RPMI7951 (cell line): ENCODE measurements around the gene KCTD18. TPM values are rescaled to one million over a fixed set of nuclear protein-coding genes. Genes with fewer than 3 reads are reported as not detected.

ENCODE experiments used
- DNase-seq: peaks from one replicate; pipeline ENCODE4 v3.0.0-alpha.2; 2012; ENCODE audit warnings: low read depth
- total RNA-seq: library from RNA; depleted of rRNA; stranded (reverse); fragments of >200 nt; shearing (Covaris generic); gene quantifications from 2 replicates; pipeline ENCODE4 v1.2.3, GENCODE V29; 2014; rRNA removed

KCTD18 gene
- total RNA-seq = 16.7 and 20.8 TPM in 2 replicates

DNA sequence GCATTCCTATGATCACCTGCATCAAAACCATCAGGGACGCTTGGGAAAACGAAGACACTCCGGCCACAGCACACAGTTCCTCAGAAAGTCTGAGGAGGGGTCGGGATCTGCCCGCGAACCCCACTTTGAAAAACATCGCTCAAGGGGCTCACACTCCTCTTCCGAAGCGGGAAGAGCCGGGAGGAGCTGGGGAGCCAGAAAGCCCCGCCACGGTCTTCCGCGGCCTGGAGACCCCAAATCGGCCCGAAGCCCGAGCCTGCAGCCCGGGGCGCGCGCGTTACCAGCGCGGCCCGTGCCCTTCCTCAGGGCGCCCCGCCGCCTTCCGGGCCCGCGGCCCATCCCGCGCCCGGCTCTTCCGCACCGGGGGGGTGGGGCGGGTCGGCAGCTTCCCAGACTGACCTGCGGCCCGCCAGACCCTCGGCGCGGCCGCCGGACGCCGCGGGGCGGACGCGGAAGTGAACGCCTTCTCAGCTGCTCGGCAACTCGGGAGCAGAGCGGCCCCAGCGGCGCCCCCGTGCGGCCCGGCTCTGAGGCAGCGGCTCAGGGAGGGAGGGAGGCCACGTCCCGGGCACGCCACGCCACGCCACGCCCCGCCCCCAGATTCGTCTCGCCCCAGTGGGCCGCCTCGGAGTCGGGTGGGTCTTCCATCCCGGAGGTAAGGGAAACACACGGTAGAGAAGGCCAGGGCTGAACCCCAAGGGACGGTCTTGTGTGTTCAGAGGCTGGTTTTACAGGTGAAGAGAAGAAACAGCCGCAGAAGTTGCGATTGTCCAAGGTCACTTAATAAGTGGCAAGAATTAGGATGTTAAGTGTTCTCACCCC lies at the start of gene KCTD18:
Gene KCTD18 (minus strand): TSS at position 457 of the 822 bp plus-strand sequence. CDS start 3,052 bp downstream, outside the sequence.
- peak; percentile 88 for DNase-seq

DNA sequence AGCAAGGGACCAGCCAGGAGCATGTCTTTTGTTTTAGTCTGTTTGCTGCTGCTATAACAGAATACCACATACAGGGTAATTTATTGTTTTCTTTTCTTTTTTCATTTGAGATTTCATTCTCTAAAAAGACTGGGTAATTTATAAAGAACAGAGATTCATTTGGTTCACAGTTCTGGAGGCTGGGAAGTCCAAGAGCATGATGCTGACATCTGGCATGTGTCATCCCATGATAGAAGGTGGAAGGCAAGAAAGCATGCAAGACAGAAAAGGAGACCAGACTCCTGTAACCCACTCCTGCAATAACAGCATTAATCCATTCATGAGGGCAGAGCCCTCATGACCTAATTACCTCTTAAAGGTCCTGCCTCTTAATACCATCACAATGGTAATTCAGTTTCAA lies 30.9 kb upstream of the KCTD18 start:
- DNase-seq = no peak

DNA sequence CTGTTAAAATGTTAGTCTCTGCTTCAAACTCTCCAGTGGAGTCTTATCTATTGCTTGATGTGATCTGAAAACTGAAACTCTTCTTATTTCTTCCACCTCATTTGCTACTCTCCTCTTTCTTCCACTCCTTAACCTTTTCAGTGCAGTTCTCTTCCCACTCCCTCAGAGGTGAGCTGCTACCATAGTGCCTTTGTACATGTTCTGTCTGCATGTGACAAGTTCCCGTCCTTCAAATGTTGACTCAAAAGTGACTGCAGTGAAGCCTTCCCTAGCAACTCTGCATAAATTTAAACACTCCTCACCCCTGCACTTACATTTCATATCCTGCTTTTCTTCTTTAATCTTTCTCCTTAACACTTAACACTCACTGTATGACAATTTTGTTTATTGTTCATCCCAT lies 28.3 kb upstream of the KCTD18 start:
- no peak for DNase-seq

DNA sequence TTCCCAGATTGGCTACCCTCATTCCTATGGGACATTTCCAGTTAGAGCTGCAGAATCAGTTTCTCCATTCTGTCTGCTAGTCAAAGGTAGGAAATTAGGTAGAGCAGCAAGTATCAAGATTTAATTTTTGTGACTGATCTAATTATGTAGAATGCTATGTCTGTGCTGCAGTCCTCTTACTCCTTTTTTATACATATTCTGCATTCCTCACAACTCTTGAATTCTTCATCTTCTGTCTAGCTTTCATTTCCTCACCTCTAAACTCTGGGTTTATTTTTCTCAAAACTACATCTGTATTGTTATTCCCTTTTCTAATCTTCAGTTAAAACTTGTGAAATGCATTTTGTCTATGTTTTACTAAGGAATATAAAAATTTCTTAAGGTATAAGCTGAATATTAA lies 24.7 kb upstream of the KCTD18 start:
- no peak for DNase-seq

DNA sequence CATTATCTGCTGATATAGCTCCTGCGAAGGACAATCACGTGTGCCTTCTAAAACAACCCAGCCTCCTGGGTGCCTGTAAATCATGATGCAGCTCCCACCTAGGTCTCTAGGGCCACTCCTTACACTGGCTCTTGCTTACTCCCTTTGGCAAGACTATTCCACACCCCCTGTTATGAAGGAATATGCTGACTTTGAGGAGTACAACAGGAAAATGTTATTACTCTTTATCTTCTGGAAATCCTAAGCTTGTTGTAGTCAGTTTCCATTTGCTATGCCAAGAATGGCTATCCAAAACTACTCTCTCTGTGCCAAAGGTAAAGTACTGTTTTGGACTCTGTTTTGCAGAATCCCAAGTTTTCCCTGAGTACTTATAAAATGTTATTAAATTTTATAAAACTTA lies 23.9 kb upstream of the KCTD18 start:
- no peak for DNase-seq

DNA sequence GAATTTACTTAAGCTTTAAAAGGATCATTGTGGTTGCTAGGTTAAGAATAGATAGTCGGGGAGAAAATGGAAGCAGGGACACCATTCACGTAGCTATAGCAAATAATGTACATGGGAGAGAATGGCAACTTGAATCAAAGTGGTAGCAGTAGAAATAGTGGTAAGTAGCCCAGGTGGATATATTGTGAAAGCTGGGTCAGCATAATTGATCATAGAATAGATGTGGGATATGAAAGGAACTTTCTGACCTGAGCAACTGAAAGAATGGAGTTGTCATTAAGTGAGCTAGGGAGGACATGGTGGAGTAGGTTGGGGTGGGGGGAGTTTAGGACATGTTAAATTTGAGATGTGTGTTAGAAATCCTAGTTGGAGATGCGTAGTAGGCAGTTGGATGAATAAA lies 18.4 kb upstream of the KCTD18 start:
- no peak for DNase-seq

DNA sequence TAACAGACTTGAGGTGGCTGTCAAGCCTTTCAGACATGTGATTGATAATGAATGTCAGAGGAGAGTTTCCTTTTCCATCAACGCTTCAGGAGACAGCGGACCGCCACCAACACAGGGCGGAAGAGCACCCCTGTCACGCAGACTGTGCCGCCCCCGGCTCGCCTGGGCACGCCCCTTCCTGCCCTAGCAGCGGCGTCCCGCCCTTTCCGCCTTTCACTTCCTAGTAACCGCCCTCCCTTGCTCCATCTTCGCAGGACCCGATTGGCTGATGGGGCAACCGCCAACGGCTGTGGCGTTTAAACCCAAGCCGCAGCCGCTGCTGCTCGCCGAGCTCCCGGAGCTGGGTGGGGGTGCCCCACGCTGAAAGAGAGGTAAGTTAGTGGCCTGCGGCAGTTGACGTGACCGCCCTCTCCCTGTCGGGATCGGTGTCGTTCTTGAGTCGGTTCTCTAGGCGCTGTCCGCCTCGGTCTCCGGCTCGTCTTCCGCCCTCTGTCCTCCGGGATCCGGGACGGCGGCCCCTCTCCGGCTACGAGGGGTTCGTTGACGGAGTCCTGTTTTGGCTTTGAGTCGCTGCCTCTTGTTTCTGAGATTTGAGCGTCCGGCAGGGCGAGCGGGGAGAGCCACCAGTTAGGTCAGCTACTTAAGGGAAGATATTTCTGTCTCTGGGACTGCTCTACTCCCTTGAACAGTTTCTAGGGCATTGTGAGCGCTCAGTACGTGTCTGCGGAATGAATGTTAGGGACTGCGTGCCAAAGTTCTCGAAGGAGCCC lies 16.2 kb upstream of the KCTD18 start, which contains the start of gene SGO2:
Gene SGO2 (plus strand): TSS at position 326 of the 770 bp plus-strand sequence. CDS start 6,769 bp downstream, outside the sequence.
- peak; percentile 97 for DNase-seq

DNA sequence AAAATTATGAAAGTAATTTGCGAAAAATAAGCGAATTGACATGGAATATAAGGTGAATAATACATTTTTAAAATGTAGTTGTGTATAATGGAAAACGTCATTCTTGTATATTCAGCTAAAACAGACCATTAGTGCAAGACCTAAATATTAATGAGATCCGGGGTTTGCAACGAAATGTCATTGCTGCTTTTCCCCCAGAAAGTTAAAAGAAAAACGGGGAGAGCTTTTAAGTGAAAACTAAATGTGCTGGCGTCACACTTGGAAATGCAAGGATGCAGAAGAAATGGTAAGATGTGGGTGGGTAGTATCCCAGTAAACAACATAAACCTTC lies 15.6 kb upstream of the KCTD18 start:
- DNase-seq = no peak

DNA sequence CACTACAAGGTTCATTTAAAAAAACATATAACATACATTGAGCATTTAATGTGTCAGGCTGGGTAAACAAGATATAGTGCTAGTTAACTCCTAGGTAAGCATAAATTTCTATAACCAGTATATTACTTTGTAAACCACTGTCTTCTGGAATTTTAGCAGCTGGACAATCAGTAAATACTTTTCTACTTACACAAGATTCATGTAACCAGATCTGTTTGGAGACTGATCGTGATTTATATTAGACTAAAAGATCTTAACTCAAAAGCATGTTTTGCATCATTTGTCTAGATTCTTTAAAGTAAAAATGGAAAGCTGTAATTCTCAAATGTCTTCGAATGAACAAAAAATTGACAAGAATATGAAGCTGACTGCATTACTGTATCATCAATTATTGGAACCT lies 15.2 kb upstream of the KCTD18 start:
- DNase-seq = no peak

DNA sequence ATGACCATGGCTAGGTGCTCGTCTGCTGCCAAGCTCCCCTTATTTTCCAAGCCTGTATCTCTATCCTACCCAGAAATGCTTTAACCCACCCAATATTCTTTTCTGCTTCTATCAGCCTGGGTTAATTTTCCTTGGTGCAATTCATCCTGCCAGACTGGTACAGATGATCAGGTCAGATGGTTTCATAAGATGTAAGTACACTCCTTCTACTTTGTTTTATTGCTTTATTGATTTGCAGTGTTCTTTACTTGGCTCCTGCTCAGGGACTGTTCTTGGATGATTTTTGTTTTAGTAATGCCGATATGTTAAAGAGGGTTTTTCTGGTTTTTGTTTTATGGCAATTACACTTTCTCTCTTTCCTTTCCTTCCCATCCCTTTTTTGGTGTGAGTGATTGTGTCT lies 13.7 kb upstream of the KCTD18 start:
- no peak for DNase-seq

DNA sequence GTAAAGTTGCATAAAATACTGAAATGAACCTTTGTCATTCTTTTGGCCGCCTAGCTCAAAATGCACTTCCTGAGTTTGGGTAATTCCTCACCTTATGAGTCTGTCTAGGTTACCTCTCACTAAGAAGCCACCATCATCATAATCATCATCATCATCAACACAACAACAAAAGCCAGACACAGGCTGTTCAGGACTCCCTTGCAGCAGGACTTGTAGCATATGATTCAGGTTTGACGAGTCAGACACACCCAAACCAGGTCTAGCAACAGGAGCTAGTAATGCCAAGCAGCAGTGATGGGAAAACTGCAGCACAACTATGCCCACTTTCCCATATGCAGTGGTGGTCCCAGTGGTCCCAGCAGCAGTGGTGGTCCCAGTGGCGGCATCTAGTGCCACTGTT lies 13.3 kb upstream of the KCTD18 start:
- no peak for DNase-seq

DNA sequence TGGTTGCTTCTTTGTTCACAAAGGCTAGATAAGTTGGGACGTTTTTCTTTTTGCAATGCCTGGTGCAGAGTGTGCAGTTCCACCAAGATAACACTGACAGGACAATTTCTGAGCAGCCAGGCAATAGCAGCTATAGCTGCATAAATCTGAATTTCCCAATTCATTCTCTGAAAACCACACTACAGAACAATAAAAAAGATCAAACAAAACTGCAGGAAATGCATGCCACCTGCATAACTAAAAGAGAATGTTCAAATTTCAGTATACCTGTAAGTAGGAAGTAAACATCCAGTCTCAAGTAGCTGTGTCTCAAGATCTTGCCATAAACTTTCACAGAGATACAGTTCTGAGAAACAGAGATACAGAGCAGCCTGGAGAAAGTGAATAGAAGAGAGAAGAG lies 5.3 kb upstream of the KCTD18 start:
- no peak for DNase-seq

DNA sequence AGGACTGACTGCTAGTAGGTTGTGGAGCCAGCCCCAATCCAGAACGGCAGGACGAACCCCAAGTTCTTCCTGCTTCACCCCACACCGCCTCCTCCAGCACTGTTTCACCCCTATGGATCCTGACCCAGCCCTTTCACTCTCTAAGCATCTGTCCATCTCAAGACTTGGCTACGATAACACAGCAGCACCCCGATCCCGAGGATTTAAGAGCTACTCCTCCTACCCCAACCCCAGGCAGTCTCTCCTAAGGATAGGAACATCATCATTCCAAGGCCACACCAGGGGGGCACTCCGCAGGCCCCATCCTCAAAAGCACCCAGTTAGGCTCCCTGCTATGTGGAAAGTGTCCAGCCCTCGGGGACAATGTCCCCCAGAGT lies 645 bp downstream of the KCTD18 start:
- DNase-seq = peak; percentile 10

DNA sequence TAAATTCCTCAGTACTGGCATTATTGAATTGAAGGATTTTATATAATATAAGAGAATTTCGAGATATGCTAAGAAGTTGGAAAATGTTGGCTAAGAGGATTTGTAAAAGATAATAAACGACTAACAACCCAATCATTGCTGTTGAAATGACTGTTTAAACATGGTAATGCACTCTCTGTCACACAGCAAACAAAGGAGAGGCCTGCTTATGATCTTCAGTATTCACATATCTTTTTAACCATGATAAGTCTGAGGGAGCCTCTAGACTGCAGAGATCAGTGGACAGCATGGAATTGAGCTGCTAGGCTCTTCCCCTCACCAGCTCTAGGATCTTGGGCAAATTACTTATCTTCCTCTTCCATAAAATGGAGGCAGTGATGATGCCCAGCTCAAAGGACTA lies 2.7 kb downstream of the KCTD18 start:
- no peak for DNase-seq

DNA sequence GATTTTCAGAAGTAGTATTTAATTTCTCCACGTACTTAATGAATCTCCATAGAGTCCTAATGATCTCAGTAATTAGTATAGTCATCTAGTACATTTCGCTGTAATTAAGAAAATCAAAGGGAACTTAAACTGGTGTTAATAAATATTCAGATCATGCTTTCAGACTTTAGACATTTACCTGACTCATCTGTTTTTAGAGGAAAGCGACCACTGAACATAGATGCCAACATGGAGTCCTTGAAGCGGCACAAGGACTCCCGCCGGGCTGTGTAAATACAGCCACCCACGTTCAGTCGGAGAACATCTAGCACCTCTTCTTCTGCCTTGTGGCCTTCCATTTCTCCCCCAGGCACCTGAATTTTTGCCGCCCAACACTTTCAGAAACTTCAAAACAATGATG lies 3.2 kb downstream of the KCTD18 start:
- DNase-seq = no peak

DNA sequence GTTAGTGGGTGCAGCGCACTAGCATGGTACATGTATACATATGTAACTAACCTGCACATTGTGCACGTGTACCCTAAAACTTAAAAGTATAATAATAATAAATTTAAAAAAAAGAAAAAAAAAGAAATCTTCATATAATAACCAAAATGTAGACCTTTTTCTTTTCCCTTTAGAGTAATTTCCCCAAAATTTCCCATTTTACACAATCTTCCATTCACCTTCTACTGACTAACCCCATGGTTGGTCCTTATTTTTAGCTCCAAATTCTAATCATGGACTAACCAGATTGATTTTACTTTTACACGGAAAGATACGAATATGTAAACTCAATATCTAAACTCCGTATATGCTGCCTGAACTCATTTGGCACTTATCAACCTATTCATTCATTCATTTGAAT lies 7.7 kb downstream of the KCTD18 start:
- DNase-seq = no peak

DNA sequence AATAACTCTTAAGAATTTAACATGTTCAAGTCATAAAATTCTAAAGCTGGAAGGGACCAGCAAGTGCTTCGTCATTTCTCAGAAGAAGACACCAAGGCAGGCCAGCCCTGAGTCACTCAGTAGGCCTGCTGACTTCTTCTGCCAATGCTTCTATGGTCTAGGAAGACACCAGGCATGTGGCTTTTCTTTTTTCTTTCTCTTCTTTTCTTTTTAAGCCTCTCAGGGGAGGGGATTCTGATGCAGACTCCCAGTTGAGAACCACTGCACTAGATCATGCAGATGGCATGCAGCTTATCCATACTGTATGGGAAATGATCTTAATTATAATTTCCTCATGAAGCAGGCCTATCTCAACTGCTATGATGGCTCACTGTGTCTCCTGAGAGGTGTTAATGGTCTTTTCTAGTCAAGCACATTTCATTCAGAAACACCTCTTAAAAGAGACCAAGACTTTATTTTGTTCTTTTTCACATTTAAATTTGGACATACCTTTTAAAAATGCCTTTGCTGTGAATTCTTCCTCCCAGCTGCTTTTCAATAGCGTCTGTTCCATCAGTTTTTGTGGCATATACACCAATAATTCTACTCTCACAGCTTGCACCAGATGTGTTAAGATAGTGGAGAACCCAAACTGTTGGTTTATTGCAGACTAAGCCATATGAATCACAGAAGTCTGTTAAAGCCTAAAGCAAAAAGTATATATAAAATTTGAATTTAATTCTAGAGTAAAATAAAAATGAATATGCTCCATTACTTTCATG lies 11.3 kb downstream of the KCTD18 start:
- DNase-seq = no peak

DNA sequence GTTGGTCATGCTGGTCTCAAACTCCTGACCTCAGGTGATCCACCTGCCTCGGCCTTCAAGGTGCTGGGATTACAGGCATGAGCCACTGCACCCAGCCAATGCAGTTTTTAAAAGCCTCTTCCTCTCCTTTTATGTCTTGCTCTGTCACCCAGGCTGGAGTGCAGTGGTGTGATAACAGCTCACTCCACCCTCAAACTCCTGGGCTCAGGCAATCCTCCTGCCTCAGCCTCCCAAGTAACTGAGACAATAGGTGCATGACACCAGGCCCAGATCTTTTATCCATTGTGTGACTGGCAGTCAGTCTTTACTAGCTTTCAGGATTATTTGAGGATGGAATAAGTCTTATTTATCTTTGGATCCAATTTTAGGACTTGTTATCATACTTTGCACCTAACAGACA lies 13.2 kb downstream of the KCTD18 start:
- no peak for DNase-seq

DNA sequence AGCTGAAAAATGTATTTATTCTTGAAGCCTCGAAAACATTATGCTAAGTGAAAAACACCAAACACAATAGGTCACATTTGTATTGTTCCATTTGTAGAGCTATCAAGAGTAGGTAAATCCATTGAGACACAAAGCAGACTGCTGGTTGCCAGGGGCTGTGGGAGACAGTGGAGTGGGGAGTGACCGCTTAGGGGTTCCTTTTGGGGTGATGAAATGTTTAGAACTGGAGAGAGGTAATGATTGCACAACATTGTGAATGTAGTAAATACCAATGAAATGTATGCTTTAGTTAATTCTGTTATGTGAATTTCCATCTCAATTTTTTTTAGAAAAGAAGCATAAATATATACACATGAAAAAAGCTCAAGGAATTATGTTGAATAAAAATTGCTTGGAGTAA lies 15.8 kb downstream of the KCTD18 start:
- no peak for DNase-seq

DNA sequence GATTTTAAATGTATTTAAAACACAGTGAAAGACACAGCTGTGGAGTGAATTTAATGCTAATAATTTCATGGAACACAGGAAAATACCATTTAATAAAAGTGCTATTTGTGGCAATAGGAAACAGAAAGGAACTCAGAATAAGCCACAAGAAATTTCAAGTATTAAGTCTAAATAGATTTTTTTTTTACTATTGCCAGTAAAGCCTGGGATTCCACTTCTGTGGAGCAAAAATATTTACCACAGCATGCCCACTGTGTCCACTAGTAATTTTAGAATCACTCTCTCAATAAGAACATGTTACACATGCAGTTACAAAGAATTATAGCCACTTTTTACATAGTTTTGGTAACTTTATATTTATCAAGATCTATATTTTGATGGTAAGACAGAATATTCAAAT lies 17.2 kb downstream of the KCTD18 start:
- DNase-seq = no peak

DNA sequence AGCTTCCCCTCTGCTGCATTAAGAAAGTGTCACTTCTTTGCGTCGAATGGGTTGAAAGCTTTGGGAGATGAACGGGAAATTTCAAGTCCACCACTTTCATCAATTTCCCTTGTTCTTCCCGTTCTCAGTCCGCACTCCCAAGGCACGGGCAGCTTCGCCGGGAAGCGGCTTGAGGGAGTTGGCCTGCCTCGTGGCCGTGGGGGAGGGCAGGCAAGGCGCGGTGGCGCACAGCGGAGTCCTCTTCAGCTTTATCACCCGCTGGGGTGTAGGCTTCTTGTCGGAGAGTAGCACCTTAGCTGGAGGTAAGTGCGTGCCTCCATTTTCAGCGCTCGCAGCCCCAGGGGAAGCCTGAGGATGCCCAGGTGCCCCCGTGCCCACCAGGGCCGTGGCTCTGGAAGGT lies 19.9 kb downstream of the KCTD18 start:
- DNase-seq = no peak

DNA sequence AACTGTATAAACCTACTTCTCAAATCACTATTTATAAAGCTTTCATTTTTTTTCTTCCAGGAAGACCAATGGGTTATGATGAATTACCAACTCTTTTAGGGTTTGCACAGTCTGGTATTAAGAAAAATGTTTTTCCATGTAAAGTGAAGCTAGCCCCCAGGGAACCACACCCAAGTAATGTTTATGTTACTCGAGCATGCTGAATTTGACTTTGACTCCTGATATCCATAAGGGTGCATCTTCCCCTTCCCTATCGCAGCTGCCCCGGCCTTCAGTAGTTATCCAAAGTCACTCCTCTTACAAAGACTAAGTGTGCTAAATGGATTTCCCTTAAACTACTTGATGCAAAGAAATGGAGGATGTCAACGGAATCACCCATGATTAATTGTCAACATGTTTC lies 21.7 kb downstream of the KCTD18 start:
- DNase-seq = no peak

DNA sequence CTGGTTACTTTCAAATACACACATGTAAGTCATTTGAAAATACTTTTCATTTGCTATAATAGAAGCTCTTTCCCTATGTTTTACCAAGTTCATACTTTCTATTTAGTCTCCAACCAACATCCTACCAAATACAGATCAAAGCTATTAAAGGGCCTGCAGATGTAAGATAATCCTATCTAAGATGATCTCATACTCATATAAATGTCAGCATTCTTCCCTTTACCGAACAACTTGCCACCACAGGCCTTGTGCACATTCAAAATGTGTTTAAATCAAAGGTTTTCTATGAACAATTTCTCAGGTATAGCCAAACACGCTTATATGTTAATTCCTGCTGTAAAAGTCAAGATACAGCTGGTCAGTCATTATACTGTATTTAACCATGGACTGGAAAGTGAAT lies 23.3 kb downstream of the KCTD18 start:
- DNase-seq = no peak
